ENCODE measurements around the gene GALK1. TPM values are rescaled to one million over a fixed set of nuclear protein-coding genes. Genes with fewer than 3 reads are reported as not detected.

Gene GALK1
- total RNA-seq, 4 donors from 2014 or later = 50.1 to 81.9 (median 64.1) TPM

DNA sequence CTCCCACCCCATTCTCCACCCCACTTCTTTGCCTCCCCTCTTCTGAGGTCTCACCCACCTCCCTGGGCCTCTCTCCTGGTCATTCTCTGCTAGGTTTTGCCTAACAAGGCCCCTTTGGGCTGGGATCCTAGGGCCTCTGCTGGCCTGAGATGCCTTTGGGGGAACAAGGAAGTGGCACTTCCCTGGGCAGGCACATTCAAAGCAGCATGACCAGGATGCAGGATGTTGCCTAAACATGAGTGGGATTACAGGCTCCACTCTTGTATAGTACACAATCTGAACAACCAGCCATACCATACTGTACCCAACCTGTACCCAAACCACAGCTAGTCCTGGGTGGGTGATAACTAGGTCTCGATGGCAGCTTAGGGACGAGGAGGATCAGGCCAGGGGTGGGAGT is 9.0 kb downstream of the GALK1 start:
- no peak for DNase-seq
- Histone ChIP-seq H3K4me1 (peaks cover 0 to 14% (median 9%) of the 10 kb centered on the region in 4 donors), H3K27me3 (no peaks in the 10 kb centered on the region), H3K9me3 (no peaks in the 10 kb centered on the region), H3K4me3 (no peak overlapping the region), H3K36me3 (peaks cover 0 to 75% (median 0%) of the 10 kb centered on the region in 3 donors), H3K27ac (no peak overlapping the region)
- TF ChIP-seq POLR2A (IDR thresholded peaks at IDR 0.05) = no peak
- TF ChIP-seq, protein P1, sequence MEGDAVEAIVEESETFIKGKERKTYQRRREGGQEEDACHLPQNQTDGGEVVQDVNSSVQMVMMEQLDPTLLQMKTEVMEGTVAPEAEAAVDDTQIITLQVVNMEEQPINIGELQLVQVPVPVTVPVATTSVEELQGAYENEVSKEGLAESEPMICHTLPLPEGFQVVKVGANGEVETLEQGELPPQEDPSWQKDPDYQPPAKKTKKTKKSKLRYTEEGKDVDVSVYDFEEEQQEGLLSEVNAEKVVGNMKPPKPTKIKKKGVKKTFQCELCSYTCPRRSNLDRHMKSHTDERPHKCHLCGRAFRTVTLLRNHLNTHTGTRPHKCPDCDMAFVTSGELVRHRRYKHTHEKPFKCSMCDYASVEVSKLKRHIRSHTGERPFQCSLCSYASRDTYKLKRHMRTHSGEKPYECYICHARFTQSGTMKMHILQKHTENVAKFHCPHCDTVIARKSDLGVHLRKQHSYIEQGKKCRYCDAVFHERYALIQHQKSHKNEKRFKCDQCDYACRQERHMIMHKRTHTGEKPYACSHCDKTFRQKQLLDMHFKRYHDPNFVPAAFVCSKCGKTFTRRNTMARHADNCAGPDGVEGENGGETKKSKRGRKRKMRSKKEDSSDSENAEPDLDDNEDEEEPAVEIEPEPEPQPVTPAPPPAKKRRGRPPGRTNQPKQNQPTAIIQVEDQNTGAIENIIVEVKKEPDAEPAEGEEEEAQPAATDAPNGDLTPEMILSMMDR (IDR thresholded peaks at IDR 0.05) = no peak

DNA sequence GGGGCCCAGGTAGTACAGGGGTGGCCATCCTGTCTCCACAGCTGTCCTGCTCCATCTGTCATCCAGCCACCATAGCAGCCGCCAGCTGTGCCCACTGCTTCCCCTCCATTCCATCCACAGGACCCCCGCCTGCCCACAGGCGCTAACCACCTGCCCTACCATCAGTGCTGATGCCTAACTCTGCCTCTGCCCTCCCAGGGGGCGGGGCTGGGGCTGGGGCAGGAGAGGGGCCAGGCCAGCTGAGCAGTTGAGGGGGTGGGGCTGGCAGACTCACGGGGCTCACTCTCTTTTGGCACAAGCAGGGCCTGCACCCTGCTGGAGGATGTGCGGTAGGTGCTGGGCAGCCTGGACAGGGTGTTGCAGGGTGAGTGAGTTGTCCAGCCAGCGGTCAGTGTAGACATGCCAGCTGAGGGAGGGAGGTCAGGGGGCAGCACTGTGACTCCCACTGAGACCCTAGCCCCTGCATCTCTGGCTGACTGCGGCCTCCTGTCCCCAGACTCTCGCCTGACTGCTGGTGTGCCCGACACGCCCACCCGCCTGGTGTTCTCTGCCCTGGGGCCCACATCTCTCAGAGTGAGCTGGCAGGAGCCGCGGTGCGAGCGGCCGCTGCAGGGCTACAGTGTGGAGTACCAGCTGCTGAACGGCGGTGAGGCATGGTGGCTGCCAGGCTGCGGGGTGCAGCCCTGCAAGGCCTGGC is 9.6 kb downstream of the GALK1 start:
- H3K36me3 ChIP-seq = peaks cover 0 to 82% (median 0%) of the 10 kb centered on the region in 3 donors
- H3K27me3 ChIP-seq = no peaks in the 10 kb centered on the region
- H3K4me3 ChIP-seq = no peak overlapping the region
- TF ChIP-seq, protein P1 (IDR thresholded peaks at IDR 0.05) = no peak
- H3K9me3 ChIP-seq = no peaks in the 10 kb centered on the region
- peak in 1 of 3 donors; percentile 48 for DNase-seq
- H3K4me1 ChIP-seq = peaks cover 0 to 14% (median 9%) of the 10 kb centered on the region in 4 donors
- no peak overlapping the region for H3K27ac ChIP-seq

DNA sequence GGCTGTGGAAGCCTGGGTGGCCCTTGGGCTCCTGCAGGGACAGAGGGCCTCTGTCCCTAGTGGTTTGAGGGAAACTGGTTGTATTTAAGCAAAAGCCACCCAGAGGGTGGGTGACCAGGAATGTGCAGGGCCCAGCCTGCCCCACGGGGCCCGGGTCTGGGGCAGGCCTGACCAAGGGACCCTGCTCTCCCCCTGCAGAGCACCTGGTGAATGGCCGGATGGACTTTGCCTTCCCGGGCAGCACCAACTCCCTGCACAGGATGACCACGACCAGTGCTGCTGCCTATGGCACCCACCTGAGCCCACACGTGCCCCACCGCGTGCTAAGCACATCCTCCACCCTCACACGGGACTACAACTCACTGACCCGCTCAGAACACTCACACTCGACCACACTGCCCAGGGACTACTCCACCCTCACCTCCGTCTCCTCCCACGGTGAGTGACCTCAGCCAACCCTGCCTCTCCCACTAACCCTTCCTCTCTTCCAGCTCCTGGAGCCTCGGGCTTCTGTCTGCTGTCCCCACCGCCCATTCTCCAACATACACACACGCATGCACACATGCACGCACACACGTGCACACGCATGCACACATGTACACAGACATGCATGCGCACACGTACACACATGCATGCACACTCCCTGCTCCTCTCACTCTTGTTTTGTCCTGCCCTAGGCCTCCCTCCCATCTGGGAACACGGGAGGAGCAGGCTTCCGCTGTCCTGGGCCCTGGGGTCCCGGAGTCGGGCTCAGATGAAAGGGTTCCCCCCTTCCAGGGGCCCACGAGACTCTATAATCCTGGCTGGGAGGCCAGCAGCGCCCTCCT is 10.4 kb downstream of the GALK1 start:
- no peaks in the 10 kb centered on the region for H3K27me3 ChIP-seq
- peak overlapping the region in 2 of 4 donors; percentile 50 to 67 for H3K4me3 ChIP-seq
- H3K4me1 ChIP-seq = peaks cover 0 to 14% (median 9%) of the 10 kb centered on the region in 4 donors
- DNase-seq = peak in 1 of 3 donors; percentile 48
- no peak overlapping the region for H3K27ac ChIP-seq
- H3K36me3 ChIP-seq = peaks cover 0 to 86% (median 0%) of the 10 kb centered on the region in 3 donors
- no peak for TF ChIP-seq POLR2A (IDR thresholded peaks at IDR 0.05)
- TF ChIP-seq, protein P1 (IDR thresholded peaks at IDR 0.05) = no peak
- H3K9me3 ChIP-seq = no peaks in the 10 kb centered on the region

DNA sequence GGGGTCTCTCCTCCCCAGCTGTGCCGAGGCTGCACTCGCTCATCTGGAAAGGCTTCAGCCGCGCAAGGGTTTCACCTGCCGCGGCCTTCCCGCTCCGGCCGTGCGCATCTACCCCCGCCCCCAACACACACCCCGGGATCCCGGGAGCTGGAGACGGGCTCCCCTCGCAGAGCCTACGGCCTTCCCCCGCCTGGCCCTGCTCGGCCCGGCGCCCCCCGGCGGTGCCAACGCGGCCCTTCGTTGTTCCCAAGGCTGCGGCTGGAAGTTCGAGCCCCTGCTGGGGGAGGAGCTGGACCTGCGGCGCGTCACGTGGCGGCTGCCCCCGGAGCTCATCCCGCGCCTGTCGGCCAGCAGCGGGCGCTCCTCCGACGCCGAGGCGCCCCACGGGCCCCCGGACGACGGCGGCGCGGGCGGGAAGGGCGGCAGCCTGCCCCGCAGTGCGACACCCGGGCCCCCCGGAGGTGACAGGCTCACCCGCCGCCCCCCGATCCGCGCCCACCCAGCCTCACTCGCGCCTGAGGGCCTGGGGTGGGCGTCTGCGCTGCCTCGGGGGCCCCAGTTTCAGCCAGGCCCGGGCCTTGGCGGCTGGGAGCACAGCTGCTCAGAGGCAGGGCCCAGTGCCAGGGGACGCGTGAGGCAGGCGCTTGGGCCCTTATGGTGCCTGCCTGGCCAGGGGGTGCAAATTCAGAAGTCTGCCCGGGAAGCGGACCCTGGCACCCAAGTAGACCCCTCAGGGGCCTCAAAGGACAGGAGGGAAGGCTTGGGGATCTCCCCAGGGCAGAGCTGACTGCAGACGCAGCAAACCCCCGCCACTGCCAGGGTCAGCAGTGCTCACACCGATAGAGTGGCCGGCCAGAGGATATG is 11.2 kb downstream of the GALK1 start:
- H3K36me3 ChIP-seq = peaks cover 0 to 91% (median 0%) of the 10 kb centered on the region in 3 donors
- H3K9me3 ChIP-seq = no peaks in the 10 kb centered on the region
- no peaks in the 10 kb centered on the region for H3K27me3 ChIP-seq
- peak; percentile 64 to 84 (median 70) for DNase-seq
- TF ChIP-seq, protein P1 (IDR thresholded peaks at IDR 0.05) = peak; percentile 35 to 87 (median 58)
- no peak for TF ChIP-seq POLR2A (IDR thresholded peaks at IDR 0.05)
- peak overlapping the region; percentile 40 to 80 (median 60) for H3K27ac ChIP-seq
- peak overlapping the region; percentile 50 to 67 (median 52) for H3K4me3 ChIP-seq
- peaks cover 0 to 14% (median 9%) of the 10 kb centered on the region in 4 donors for H3K4me1 ChIP-seq

Measured in Peyer's patch (tissue), 4 donors.